A549 (cell line): ENCODE results near the gene GSG1L.

Experiments
- CBX8 ChIP-seq: fragments of 200-600 bp; sonication (generic); IDR thresholded peaks from 2 replicates; pipeline ENCODE4 v1.6.1; 2016
- CEBPB ChIP-seq, 2 experiments: fragments of >200 bp in 1 of 2; sonication (Bioruptor Twin) in 1 of 2; formaldehyde crosslinking in 1 of 2; IDR thresholded peaks; 2 replicates each; pipeline ENCODE4 v1.6.1; 2012 to 2016
- CHD2 ChIP-seq: fragments of 150-350 bp; IDR thresholded peaks from 2 replicates; pipeline ENCODE4 v1.6.1; 2014; ENCODE audit warnings: low read length; ENCODE audit not compliant: partially characterized antibody
- CTCF ChIP-seq: fragments of >200 bp; sonication (Bioruptor Twin); formaldehyde crosslinking; IDR thresholded peaks from 3 replicates; pipeline ENCODE4 v1.5.1; 2016
- E2F6 ChIP-seq: IDR thresholded peaks from 2 replicates; pipeline ENCODE4 v1.6.1; 2012; ENCODE audit warnings: low read depth, borderline replicate concordance
- JUN ChIP-seq, 2 experiments: fragments of >200 bp; sonication (Bioruptor Twin); formaldehyde crosslinking; IDR thresholded peaks; 2 replicates in 1 of 2; 3 replicates in 1 of 2; pipeline ENCODE4 v1.6.1; 2016 to 2017
- MAX ChIP-seq: IDR thresholded peaks from 2 replicates; pipeline ENCODE4 v1.6.1; 2012
- NPAS2 ChIP-seq: fragments of 250-450 bp; sonication (Bioruptor Pico); IDR thresholded peaks from 2 replicates; pipeline ENCODE4 v1.8.0; 2022; ENCODE audit warnings: mild to moderate bottlenecking, moderate library complexity, borderline replicate concordance
- POLR2A ChIP-seq: IDR thresholded peaks from 2 replicates; pipeline ENCODE4 v1.6.1; 2012; ENCODE audit warnings: mild to moderate bottlenecking, low read length
- RCOR1 ChIP-seq: fragments of 150-350 bp; IDR thresholded peaks from 2 replicates; pipeline ENCODE4 v1.6.1; 2014; ENCODE audit warnings: antibody characterized with exemption, low read length, low read depth
- REST ChIP-seq: fragments of 200-600 bp; sonication (generic); IDR thresholded peaks from 2 replicates; pipeline ENCODE4 v1.6.1; 2016; ENCODE audit warnings: antibody characterized with exemption, mild to moderate bottlenecking, moderate library complexity

- no peak for TF ChIP-seq POLR2A
- TF ChIP-seq CHD2, result no peak
- no peak for TF ChIP-seq CTCF
- no peak for TF ChIP-seq REST
- no peak for TF ChIP-seq JUN (IDR thresholded peaks at IDR 0.05)
- TF ChIP-seq CBX8, result no peak
- TF ChIP-seq NPAS2 (CRISPR knock-in tag), result no peak
- TF ChIP-seq CEBPB (IDR thresholded peaks at IDR 0.05), result no peak
- TF ChIP-seq E2F6, result no peak
- no peak for TF ChIP-seq MAX
- no peak for TF ChIP-seq RCOR1
These were observed 20.7 kb downstream of the GSG1L start for GRCh38 chr16:28042811-28043210.
